BE2C (cell line): ENCODE data around the gene BIN1.

Experiments
- DNase-seq: peaks from one replicate; pipeline ENCODE4 v3.0.0-alpha.2; 2020
- H3K27me3 ChIP-seq: fragments of 250-450 bp; sonication (Bioruptor Pico); 2 replicates; pipeline ENCODE4 v1.5.1; 2020; ENCODE audit warnings: mild to moderate bottlenecking
- H3K36me3 ChIP-seq: fragments of 250-450 bp; sonication (Bioruptor Pico); 2 replicates; pipeline ENCODE4 v1.5.1; 2020; ENCODE audit warnings: mild to moderate bottlenecking
- H3K4me1 ChIP-seq: fragments of 250-450 bp; sonication (Bioruptor Pico); 2 replicates; pipeline ENCODE4 v1.5.1; 2020
- H3K4me3 ChIP-seq: 2 replicates; pipeline ENCODE4 v1.5.1; 2011; ENCODE audit warnings: low read depth, low read length
- H3K9me3 ChIP-seq: fragments of 250-450 bp; sonication (Bioruptor Pico); 2 replicates; pipeline ENCODE4 v1.5.1; 2020
- TF ChIP-seq, protein P1 (sequence below): IDR thresholded peaks from 2 replicates; pipeline ENCODE4 v1.5.1; 2012; ENCODE audit warnings: mild to moderate bottlenecking, low read depth, low read length

Gene BIN1

DNA sequence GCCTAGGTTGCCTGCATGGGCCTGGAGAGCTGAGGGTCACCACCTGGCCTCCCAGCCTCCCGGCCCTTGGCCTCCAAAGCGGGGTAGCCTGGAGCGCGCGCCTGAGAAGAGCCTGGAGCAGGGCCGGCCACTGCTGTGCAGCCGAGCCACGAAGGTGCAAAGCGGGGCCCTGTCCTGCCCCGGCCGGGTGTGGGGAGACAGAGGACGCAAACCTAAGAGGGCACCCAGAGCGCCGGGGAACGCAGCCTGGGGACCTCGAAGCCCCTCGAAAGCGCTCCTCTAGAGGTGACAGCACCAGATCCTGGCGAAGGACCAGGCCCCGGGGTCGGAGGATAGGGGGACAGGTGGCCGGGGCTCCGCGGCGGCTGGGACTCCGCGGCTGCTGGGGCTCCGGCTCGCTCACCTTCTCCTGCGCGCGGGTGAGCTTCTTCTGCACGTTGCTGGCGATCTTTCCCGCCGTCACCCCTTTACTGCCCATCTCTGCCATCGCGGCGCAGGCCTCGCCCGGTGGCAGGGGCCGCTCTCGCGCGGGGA is 430 bp downstream of the BIN1 start:
- Histone ChIP-seq H3K36me3 (no peaks in the 10 kb centered on the region), H3K9me3 (no peaks in the 10 kb centered on the region), H3K4me3 (peak overlapping the region; percentile 74), H3K27me3 (no peaks in the 10 kb centered on the region), H3K4me1 (peaks cover 6% of the 10 kb centered on the region; the same call in 1 of the 2 replicates)
- peak; percentile 22 for DNase-seq
- TF ChIP-seq, protein P1, sequence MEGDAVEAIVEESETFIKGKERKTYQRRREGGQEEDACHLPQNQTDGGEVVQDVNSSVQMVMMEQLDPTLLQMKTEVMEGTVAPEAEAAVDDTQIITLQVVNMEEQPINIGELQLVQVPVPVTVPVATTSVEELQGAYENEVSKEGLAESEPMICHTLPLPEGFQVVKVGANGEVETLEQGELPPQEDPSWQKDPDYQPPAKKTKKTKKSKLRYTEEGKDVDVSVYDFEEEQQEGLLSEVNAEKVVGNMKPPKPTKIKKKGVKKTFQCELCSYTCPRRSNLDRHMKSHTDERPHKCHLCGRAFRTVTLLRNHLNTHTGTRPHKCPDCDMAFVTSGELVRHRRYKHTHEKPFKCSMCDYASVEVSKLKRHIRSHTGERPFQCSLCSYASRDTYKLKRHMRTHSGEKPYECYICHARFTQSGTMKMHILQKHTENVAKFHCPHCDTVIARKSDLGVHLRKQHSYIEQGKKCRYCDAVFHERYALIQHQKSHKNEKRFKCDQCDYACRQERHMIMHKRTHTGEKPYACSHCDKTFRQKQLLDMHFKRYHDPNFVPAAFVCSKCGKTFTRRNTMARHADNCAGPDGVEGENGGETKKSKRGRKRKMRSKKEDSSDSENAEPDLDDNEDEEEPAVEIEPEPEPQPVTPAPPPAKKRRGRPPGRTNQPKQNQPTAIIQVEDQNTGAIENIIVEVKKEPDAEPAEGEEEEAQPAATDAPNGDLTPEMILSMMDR = no peak

DNA sequence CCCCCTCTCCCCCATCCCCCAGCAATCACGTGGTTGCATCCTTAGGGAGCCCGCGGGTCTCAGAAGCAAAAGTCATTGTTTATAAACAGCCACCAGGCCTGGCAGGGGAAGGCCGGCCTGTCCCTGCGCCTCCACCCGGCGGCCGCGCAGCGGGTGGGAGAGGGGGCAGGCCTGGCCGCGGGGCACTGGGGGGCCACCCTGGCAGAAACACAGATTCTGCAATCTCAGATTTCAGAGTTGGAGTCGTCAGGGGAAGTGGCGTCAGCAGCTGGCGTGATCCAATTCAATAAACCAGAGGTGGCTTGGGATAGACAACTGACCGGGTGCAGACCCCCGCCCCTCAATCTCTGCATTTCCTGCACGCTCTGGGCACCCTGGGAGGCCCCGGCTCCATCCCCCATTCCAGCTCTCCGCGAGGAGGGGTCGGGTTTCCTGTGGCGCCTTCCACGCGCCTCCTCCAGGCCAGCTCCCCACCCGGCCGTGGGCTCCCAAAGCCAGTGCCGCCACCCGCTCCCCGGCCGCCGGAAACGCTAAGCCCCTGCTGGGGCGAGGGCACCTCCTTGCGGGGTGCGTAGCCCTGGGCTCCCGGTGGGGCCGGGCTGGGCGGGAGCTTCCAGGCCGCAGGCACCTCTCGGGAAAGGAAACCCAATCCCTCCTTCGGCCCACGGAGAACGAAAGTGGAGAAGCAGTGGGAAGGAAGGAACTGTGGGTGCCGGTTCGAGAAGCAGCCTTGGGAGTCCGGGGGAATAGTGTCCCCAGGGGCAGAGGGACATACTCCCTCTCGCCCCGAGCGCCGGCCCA is 1.1 kb downstream of the BIN1 start:
- DNase-seq = peak; percentile 38
- Histone ChIP-seq H3K4me3 (peak overlapping the region; percentile 74), H3K36me3 (no peaks in the 10 kb centered on the region), H3K27me3 (no peaks in the 10 kb centered on the region), H3K9me3 (no peaks in the 10 kb centered on the region), H3K4me1 (peaks cover 4% of the 10 kb centered on the region; the same call in 1 of the 2 replicates)
- TF ChIP-seq, protein P1 = no peak

DNA sequence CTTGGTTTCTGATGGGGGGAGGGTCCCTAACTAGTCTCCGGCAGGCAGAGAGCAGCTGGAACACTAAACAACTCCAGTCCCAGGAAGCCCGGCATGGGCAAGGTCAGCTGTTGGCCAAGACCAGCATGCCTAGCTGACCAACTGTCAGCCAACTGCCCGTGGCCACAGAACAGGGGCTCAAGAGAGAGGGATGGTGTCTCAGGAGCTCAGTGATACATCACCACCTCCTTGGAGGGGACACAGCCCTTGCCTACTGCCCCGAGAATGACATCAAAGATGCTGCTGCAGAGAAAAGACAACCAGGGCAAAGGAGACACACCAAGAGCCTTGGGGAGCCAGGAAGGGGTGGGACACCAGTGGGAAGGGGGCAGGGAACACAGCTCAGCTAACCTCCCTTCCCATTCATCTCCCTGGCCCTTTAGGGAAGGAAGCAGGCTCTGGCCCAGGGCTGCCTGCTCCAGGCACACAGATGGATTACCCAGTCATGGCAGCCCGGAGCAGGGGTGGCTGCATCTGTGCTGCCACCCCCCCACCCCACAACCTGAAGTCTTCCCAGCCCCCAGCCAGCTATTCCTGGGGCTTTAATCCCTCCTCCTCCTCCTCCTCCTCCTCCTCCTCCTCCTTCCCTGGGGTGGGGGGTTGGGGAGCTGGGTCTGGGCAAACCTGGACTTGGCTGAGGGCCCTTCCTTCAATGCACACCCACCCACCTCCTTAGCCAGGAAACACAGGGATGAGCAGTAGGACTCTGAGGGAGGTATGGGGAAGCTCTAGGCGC is 1.9 kb downstream of the BIN1 start:
- DNase-seq = no peak
- H3K36me3 ChIP-seq = no peaks in the 10 kb centered on the region
- TF ChIP-seq, protein P1 = no peak
- H3K9me3 ChIP-seq = no peaks in the 10 kb centered on the region
- H3K4me1 ChIP-seq = peaks cover 3% of the 10 kb centered on the region; the same call in 1 of the 2 replicates
- H3K4me3 ChIP-seq = peak overlapping the region; percentile 74
- H3K27me3 ChIP-seq = no peaks in the 10 kb centered on the region

DNA sequence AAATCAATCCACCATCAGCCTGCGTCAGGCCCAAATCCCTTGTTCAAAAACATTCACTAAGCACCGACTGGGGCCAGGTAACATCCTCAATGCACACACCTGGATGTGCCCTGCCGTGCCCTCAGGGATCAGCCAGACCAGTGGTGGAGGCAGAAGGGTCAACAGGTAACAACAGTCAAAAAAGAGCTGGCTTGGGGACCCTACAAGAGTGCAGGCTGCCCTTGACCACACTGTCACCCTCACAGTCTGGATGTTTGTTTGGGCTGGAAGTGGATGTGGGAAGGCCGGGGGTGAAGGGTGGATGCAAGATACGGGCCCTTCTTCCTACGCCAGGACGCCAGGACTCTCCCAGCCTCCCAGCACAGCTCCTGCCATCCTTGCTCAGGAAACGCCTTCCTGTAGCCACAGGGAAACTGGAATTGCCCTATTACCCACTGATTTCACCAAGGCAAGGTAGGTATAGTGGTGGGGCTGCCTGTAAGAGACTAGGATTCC is 2.7 kb downstream of the BIN1 start:
- DNase-seq = no peak
- no peak overlapping the region for H3K4me3 ChIP-seq
- peaks cover 3% of the 10 kb centered on the region; the same call in 1 of the 2 replicates for H3K4me1 ChIP-seq
- TF ChIP-seq, protein P1 = no peak
- H3K27me3 ChIP-seq = no peaks in the 10 kb centered on the region
- no peaks in the 10 kb centered on the region for H3K9me3 ChIP-seq
- no peaks in the 10 kb centered on the region for H3K36me3 ChIP-seq

DNA sequence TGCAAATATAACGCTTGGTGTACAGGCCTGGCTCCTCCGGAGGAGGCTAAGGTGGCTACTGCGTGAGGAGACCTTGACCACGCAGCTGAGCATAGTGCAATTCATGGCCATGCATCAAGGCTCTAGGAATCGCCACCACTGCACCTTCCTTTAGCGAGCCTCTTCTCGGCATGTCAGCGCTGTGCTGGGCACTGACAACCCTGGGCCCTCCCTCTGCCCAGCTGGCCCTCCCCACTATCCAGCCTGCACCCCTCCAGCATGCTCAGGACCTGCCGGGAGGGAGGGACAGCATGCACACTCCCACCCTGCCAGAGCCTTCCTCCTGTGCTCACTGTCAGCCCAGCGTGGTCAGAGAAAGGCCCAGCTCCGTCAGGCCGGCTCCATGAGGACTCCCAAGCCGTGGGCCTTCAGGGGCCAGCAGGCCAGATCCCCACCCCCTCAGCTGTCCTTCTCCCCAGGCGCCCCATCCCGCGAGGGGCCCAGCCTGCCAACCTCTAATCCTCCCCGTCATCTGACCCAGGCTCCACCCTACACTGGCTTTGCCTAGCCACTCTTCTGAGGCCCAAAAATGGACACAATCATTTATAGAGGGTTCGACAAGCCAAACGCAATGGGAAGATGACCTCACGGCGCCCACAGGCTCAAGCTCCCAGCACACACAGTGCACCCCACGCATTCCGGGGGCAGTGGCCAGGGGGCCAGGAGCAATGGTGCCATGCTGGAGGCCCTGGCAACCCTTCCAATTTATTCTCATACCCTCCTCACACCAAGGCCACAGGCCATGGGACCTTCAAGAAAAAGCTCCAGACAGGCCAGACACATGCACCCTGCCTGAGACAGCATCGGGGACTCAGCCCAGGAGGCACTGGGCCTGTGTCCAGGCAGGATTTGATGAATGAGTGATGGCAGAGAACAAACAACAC is 3.5 kb downstream of the BIN1 start:
- no peak for DNase-seq
- Histone ChIP-seq H3K9me3 (no peaks in the 10 kb centered on the region), H3K4me3 (no peak overlapping the region), H3K36me3 (no peaks in the 10 kb centered on the region), H3K27me3 (no peaks in the 10 kb centered on the region), H3K4me1 (peaks cover 5% of the 10 kb centered on the region; the same call in 1 of the 2 replicates)
- TF ChIP-seq, protein P1 = no peak
